Stimulated activated CD4-positive, alpha-beta T cell treated with anti-CD3 and anti-CD28 coated beads, Interleukin-12 subunit alpha, Interleukin-12 subunit beta, amount 100 ng/mL, for 24 hours (primary cell): ENCODE measurements around the gene SPRR3.
"Not testable (repeated sequence)": the region's sequence is repeated elsewhere in the genome, so short reads cannot be mapped to it uniquely, and the experiment has no call there.

Source experiments
- DNase-seq, 2 experiments: peaks; one replicate each; pipeline ENCODE4 v3.0.0-alpha.2; 2020; ENCODE audit warnings: low read depth in 2 of 2

SPRR3 gene

DNA sequence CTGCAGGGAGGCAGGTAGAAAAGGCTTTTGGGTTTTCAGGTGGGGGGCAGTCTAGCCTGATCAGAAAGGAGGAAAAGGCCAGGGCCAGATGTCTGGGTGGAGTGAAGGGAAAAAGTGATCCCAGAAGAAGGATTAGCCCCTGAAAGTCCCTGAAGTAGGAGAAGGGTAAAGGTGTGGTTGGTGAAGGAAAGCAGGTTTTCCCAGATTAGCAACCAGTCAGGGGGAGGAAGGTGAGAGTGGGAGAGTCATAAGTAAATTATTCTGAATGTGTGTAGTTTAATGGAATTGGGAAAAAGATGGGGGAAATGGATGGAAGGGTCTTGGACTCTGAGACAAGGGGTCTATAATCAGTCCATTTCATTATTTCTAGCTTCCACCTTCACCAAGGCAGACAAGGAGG lies 18.3 kb upstream of the SPRR3 start:
- DNase-seq, result no peak

- no peak for DNase-seq
Measured at GRCh38 chr1:152983743-152984142, 17.8 kb upstream of the SPRR3 start, which contains the start of gene SPRR1A. SPRR1A (plus strand) TSS chr1:152984081; CDS start chr1:152985231, 1,150 bp downstream.

GRCh38 chr1:152986578-152986977 lies 15.0 kb upstream of the SPRR3 start:
- DNase-seq, result no peak

GRCh38 chr1:152993186-152993585 lies 8.4 kb upstream of the SPRR3 start:
- DNase-seq, result no peak

DNA sequence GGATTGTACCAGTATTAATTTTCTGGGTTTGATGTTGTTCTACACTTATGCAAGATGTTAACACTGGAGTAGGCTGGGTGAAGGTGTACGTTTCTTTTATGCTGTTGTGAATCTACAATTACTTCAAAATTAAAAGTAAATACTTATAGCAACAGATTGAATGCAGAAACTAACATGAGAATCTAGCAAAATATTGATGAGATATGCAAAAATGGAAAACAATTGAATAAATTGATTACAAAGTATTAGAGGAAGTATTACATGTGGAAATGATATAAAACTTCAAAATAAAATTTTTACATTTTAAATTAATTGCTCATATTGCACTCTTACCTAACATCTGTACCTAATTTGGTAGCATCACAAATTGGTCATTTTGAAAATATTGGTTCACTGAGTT lies 5.7 kb upstream of the SPRR3 start:
- no peak for DNase-seq

DNA sequence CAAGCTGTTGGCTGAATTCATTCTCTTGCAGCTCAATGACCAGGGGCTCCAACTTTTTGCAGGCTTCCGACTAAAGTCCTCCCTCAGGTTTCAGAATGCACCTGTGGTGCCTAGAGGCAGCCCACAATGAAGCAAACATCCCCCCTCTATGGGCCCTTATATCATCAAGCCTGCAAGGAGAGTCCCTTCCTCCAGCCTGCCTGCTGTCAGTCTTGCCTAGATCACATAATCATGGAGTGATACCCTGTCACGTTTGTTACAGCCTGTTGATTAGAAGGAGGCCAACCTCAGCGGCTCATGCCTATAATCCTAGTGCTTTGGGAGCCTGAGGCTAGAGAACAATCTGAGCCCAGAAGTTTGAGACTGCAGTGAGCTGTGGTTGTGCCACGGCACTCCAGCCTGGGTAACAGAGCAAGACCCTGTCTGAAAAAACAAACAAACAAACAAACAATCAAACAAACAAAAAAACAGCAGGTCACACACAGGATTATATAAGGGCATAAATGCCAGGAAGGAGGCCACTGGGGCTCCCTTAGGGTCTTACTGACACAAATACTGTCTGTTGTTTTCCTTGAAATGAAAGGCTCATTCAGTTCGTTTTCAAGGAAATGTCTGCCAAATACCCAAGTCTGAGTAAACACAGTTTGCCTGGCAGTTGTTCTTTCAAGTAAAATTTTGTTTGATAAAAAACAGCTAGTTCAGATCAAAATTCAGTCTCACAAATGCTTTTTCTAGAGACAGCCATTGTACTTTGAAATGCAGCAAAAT lies 4.7 kb upstream of the SPRR3 start:
- no peak for DNase-seq

DNA sequence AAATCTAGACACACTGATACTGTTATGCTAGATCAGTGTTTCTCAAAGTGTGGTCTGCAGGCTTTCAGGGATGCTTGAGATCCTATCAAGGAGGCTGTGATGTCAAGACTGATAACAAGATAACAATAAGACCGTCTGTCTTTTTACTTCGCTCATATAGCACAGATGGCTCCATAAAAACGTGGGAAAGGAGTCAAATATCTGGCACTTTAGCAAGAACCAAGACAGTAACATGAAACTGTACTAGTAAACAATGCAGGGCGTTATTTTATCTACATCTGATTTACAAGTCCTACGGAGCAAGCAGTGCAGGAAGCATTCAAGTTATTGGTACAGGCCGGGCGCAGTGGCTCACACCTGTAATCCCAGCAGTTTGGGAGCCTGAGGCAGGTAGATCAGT lies 3.6 kb upstream of the SPRR3 start:
- DNase-seq, result no peak

- no peak for DNase-seq
Measured at GRCh38 chr1:152998476-152998875, 3.1 kb upstream of the SPRR3 start.

DNA sequence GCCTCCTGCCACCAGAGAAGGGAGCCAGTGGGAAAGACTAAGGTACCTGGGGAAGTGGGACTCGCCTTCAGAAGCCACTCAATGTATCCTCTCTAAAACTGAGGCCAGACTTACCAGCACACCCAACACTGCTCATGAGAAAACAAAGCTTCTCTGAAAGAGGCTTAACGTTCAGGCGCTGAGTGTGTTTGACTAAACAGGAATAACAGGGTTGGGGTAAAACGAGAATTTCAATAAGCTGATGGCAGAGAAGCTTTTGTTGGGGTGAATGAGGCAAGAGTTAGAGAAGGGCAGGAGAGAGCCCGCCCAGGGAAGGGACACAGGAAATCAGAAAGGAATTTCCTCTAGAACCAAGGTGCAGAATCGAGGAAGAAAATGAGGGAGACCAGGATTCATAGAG lies 1.7 kb upstream of the SPRR3 start:
- DNase-seq, result no peak

GRCh38 chr1:153000294-153000693 lies 1.3 kb upstream of the SPRR3 start:
- DNase-seq, result no peak

DNA sequence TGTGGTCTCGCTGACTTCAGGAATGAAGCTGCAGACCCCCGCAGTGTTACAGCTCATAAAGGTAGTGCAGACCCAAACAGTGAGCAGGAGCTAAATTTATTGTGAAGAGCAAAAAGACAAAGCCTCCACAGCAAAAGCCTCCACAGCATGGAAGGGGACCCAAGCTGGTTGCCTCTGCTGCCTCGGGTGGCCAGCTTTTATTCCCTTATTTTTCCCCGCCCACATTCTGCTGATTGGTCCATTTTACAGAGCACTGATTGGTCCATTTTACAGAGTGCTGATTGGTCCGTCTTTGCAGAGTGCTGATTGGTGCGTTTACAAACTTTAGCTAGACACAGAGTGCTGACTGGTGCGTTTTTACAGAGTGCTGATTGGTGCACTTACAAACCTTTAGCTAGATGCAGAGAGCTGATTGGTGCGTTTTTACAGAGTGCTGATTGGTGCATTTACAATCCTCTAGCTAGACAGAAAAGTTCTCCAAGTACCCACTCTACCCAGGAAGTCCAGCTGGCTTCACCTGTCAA lies 9.7 kb downstream of the SPRR3 start:
- DNase-seq, result not testable (repeated sequence)

DNA sequence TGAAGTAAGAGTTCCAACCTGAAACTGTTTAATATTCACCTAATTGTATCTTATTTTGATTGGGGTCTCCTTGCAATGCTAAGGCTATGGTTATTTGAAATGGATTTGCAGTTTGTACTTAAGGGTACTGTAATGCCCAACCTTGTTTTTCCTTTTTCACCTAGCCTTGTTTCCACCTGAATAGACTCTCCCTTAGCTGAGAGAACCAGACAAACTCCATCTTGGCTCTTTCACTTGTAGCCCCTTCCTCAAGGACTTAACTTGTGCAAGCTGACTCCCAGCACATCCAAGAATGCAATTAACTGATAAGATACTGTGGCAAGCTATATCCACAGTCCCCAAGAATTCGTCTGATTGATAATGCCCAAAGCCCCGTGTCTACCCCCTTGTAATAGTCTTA lies 20.3 kb downstream of the SPRR3 start:
- DNase-seq, result not testable (repeated sequence)

DNA sequence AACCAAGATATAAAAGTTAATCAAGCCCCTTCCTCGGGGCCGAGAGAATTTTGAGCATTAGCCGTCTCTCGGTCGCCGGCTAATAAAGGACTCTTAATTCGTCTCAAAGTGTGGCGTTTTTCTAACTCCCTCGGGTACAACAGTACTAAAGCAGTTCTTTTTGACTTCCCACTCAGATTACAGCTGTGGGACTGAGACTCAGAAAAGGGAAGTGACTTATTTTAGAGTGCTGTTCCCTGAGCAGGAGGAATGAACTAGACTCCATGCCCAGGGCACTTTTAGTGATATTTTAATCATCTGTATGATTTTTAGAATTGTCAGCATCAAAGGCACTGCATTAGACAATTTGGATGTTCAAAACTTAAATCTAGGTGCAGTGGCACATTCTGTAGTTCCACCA lies 20.8 kb downstream of the SPRR3 start:
- DNase-seq, result not testable (repeated sequence)

DNA sequence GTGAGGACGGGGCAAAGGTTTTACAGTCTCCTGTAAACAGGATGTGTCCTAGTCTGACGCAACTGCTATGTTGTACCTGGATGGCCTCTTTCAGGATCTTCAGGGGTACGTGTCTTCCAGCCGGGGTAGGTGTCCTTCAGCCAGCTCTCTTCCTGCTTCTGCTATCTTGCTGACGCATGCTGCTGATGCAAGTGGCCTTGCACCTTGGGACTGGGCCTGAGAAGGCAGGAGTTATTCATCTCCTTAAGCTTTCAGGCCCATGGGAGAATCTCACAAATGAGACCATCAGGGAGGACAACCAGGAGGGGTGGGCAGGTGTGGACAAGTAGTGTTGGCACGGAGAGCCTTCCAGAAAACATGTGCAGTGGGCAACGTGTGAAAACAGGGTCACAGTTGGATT lies 21.6 kb downstream of the SPRR3 start:
- no peak for DNase-seq

DNA sequence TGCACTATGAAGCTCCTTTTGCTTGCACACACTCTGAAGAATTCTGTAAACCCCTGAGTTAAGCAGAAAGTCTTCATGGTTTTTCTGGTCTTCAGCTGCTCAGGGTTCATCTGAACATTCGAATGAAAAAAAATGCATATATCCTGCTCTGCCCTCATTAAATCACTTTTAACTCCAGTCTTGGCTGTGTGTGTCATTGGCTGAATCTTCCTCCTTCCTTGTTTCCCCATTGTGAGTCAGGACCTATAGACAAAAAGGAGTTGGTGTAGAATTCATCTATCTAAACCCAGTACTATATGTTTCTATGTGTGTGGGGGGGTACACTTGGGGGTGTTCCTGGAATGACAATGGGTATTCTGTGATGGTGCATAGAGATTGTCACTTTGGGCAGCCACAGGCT lies 22.9 kb downstream of the SPRR3 start:
- no peak for DNase-seq

- DNase-seq, result no peak
Measured at GRCh38 chr1:153025797-153026196, 24.2 kb downstream of the SPRR3 start.

- DNase-seq, result no peak
Measured at GRCh38 chr1:153028766-153029165, 27.2 kb downstream of the SPRR3 start.

DNA sequence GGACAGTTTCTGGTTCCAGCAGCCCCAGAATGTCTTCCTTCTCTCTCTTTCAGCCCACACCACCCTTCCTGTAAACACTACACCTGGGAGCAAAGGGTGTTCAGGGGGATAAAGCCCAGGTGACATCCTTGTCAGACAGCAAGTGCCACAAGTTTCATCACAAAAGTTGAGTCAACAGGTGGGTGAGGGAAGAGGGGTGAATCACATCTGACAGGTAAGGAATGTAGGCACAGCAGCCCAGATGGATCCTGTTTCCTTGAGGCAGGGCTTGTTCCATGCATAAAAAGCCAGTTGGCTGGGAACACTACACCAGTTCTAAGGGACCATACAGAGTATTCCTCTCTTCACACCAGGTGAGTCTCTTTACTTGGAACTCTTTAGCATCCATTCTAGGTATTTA lies 29.3 kb downstream of the SPRR3 start, which contains the start of gene SPRR1B:
SPRR1B (plus strand) TSS at position 309 of the 400 bp plus-strand sequence. CDS start 1,143 bp downstream, outside the sequence.
- no peak for DNase-seq

GRCh38 chr1:153032073-153032472 lies 30.5 kb downstream of the SPRR3 start:
- DNase-seq, result no peak

DNA sequence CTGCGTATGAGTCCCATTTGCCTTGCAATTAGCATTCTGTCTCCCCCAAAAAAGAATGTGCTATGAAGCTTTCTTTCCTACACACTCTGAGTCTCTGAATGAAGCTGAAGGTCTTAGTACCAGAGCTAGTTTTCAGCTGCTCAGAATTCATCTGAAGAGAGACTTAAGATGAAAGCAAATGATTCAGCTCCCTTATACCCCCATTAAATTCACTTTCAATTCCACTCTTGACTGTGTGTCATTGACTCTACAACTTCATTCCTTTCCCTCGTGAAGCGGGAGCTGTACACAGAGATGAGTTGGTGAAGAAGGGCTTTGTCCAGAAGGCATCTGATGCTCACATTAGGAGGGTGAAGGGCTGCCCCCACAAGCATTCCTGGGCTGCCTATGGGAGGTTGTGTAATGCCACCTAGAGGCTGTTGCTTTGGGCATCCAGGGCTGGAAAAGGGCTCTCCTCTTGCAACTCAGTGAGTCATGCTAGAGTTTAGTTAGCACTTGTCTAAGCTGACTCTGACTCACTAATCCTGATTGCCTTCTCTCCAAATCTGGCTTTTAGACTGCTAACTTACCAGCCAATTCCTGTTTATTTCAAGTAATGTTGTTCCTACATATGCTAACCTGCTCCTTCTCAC lies 31.2 kb downstream of the SPRR3 start:
- no peak for DNase-seq

DNA sequence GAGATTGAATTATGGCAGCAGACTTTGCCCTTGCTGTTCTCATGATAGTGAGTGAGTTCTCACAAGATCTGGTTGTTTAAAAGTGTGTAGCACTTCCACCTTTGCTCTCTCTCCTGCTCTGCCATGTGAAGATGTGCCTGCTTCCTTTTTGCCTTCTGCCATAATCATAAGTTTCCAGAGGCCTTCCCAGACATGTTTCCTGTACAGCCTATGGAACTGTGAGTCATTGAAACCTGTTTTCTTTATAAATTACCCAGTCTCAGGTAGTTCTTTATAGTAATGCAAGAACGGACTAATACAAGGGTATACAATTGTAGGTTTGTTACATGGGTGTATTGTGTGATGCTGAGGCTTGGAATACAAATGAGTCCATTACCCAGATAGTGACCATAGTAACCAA lies 33.7 kb downstream of the SPRR3 start:
- no peak for DNase-seq

DNA sequence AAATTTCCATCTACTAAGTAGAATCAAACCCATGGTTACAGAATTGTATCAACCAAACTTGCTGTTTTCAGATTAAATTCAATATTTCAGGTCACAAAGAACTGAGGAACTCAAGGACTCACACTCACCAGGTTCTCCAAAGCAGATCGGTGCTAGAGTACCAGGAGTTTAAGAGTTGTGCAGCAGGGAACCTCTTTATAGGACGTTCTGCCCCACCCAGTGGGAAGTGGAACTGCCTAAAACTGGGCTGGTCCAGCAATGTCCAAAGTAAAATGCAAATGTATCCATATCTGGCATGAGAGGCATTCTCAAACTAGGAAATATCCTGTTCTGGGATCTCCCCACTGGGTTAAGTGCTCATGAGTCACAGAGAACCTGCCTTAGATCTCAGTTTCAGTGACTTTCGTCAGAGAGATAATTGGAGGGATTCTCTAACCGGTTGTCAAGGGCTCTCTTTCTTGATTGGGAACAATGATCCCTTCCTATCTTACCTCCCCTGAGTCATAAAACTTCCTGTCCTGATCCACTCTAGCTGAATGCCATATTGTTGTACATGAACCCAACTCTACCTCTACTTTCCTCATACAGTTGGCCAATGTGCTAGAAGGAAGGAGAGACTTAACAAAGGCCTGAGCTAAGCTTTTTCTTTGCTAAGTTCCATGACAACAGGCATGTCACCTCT lies 39.5 kb downstream of the SPRR3 start, which contains the start of gene SPRR2D:
SPRR2D (minus strand) TSS at position 171 of the 682 bp plus-strand sequence. CDS start 774 bp downstream, outside the sequence.
- no peak for DNase-seq
